Measurements from ENCODE around the gene NT5C3A. TPM values are rescaled to one million over a fixed set of nuclear protein-coding genes. Genes with fewer than 3 reads are reported as not detected.
"Not testable (repeated sequence)": the region's sequence is repeated elsewhere in the genome, so short reads cannot be mapped to it uniquely, and the experiment has no call there.

The NT5C3A gene
- total and polyA plus RNA-seq, 2 of the 8 experiments (the other 6 are each of a cell fraction or from before 2014, with no cell fraction given) = 7.5 to 22.7 TPM

GRCh38 chr7:32997956-32998355 is 64.6 kb downstream of the NT5C3A start:
- POLR2A ChIA-PET (ENCODE audit: partially characterized antibody); CTCF ChIA-PET (ENCODE audit: partially characterized antibody): not testable (repeated sequence)

GRCh38 chr7:32992750-32993149 is 69.8 kb downstream of the NT5C3A start:
- H3K27me3 ChIP-seq (replicated peaks in 1 of 4; ENCODE audit: control insufficient read depth in 3 of 4, extremely low read depth in 1 of 4, insufficient read depth in 3 of 4, low read length in 3 of 4); H3K4me2 ChIP-seq (ENCODE audit: insufficient read depth in 1 of 2, low read depth in 2 of 2, low read length in 2 of 2); H2BK5ac ChIP-seq (ENCODE audit: low read depth, low read length); CTCF ChIA-PET (ENCODE audit: partially characterized antibody); H3K27ac ChIP-seq (ENCODE audit: low read depth, low read length); H2BK12ac ChIP-seq (ENCODE audit: low read depth, low read length); H4K20me1 ChIP-seq (replicated peaks in 1 of 2; ENCODE audit: control insufficient read depth in 1 of 2, insufficient read depth in 2 of 2, low read length in 2 of 2); DNase-seq (ENCODE audit: low read depth in 1 of 2, low spot score in 2 of 2); H3K9ac ChIP-seq (replicated peaks in 1 of 4; ENCODE audit: extremely low read depth in 1 of 4, low read depth in 3 of 4, low read length in 3 of 4); H3K79me2 ChIP-seq (ENCODE audit: control insufficient read depth in 1 of 2, insufficient read depth in 2 of 2, low read length in 2 of 2); H3K56ac ChIP-seq (replicated peaks; ENCODE audit: insufficient read length, low read depth, low read length); H3K9me3 ChIP-seq (ENCODE audit: insufficient read depth in 2 of 2, low read depth in 1 of 2, low read length in 1 of 2); H3K36me3 ChIP-seq (ENCODE audit: control insufficient read depth in 2 of 4, insufficient read depth in 4 of 4, low read length in 3 of 4); POLR2A ChIA-PET (ENCODE audit: partially characterized antibody); H3K14ac ChIP-seq (ENCODE audit: insufficient read length); H3K18ac ChIP-seq (ENCODE audit: extremely low read depth, low read length); H4K91ac ChIP-seq (replicated peaks; ENCODE audit: insufficient read length, low read length); H3K23ac ChIP-seq (ENCODE audit: insufficient read length); H2BK15ac ChIP-seq (ENCODE audit: low read length); H2AFZ ChIP-seq (ENCODE audit: low read length); H3K79me1 ChIP-seq (ENCODE audit: low read depth, low read length); H2BK20ac ChIP-seq (ENCODE audit: low read length); H3K23me2 ChIP-seq (ENCODE audit: low read depth, low read length); H3K4ac ChIP-seq (replicated peaks; ENCODE audit: insufficient read length, low read depth, low read length); H4K5ac ChIP-seq (ENCODE audit: insufficient read length, low read depth, low read length); H2AK5ac ChIP-seq (ENCODE audit: low read depth, low read length); H2BK120ac ChIP-seq (replicated peaks; ENCODE audit: low read depth, low read length); H4K8ac ChIP-seq (ENCODE audit: extremely low read depth, insufficient read depth, low read length); FAIRE-seq; H3K4me1 ChIP-seq (replicated peaks in 1 of 4; ENCODE audit: control insufficient read depth in 3 of 4, insufficient read depth in 4 of 4, low read length in 3 of 4); H3K4me3 ChIP-seq (ENCODE audit: extremely low read depth in 1 of 4, insufficient read depth in 2 of 4, low read depth in 3 of 4, low read length in 4 of 4): not testable (repeated sequence)
- WGBS, 2 experiments (ENCODE audit: extremely low coverage in 1 of 2, insufficient coverage in 1 of 2, insufficient read length in 1 of 2, insufficient replicate concordance in 2 of 2, low coverage in 1 of 2, low lambda C conversion rate in 2 of 2, missing lambda C conversion rate in 1 of 2) = 94% methylated on average over 6 of the region's 6 CpGs; no CpG with 5 or more reads in 1 of the 2 experiments

More at GRCh38 chr7:32997956-32998355, 64.6 kb downstream of the NT5C3A start:
- H2BK12ac ChIP-seq (ENCODE audit: low read depth, low read length); H2BK5ac ChIP-seq (ENCODE audit: low read depth, low read length); H2BK20ac ChIP-seq (ENCODE audit: low read length); H3K56ac ChIP-seq (replicated peaks; ENCODE audit: insufficient read length, low read depth, low read length); H4K8ac ChIP-seq (ENCODE audit: extremely low read depth, insufficient read depth, low read length); H3K23ac ChIP-seq (ENCODE audit: insufficient read length); H3K4me1 ChIP-seq (replicated peaks in 1 of 4; ENCODE audit: control insufficient read depth in 3 of 4, insufficient read depth in 4 of 4, low read length in 3 of 4); H3K4ac ChIP-seq (replicated peaks; ENCODE audit: insufficient read length, low read depth, low read length); H3K79me1 ChIP-seq (ENCODE audit: low read depth, low read length); H3K36me3 ChIP-seq (ENCODE audit: control insufficient read depth in 2 of 4, insufficient read depth in 4 of 4, low read length in 3 of 4); H3K23me2 ChIP-seq (ENCODE audit: low read depth, low read length); H2BK120ac ChIP-seq (replicated peaks; ENCODE audit: low read depth, low read length); H4K91ac ChIP-seq (replicated peaks; ENCODE audit: insufficient read length, low read length); H2AFZ ChIP-seq (ENCODE audit: low read length); H4K20me1 ChIP-seq (replicated peaks in 1 of 2; ENCODE audit: control insufficient read depth in 1 of 2, insufficient read depth in 2 of 2, low read length in 2 of 2); H3K4me3 ChIP-seq (ENCODE audit: extremely low read depth in 1 of 4, insufficient read depth in 2 of 4, low read depth in 3 of 4, low read length in 4 of 4); H3K14ac ChIP-seq (ENCODE audit: insufficient read length); DNase-seq (ENCODE audit: low read depth in 1 of 2, low spot score in 2 of 2); H3K9ac ChIP-seq (replicated peaks in 1 of 4; ENCODE audit: extremely low read depth in 1 of 4, low read depth in 3 of 4, low read length in 3 of 4); H3K79me2 ChIP-seq (ENCODE audit: control insufficient read depth in 1 of 2, insufficient read depth in 2 of 2, low read length in 2 of 2); H3K18ac ChIP-seq (ENCODE audit: extremely low read depth, low read length); H3K9me3 ChIP-seq (ENCODE audit: insufficient read depth in 2 of 2, low read depth in 1 of 2, low read length in 1 of 2); H3K27me3 ChIP-seq (replicated peaks in 1 of 4; ENCODE audit: control insufficient read depth in 3 of 4, extremely low read depth in 1 of 4, insufficient read depth in 3 of 4, low read length in 3 of 4); H2BK15ac ChIP-seq (ENCODE audit: low read length); H2AK5ac ChIP-seq (ENCODE audit: low read depth, low read length); H3K27ac ChIP-seq (ENCODE audit: low read depth, low read length); H4K5ac ChIP-seq (ENCODE audit: insufficient read length, low read depth, low read length): not testable (repeated sequence)
- 80% methylated on average over 3 of the region's 4 CpGs; no CpG with 5 or more reads in 1 of the 2 experiments for WGBS, 2 experiments (ENCODE audit: extremely low coverage in 1 of 2, insufficient coverage in 1 of 2, insufficient read length in 1 of 2, insufficient replicate concordance in 2 of 2, low coverage in 1 of 2, low lambda C conversion rate in 2 of 2, missing lambda C conversion rate in 1 of 2)
- peak; percentile 58 for FAIRE-seq
- peak overlapping the region; percentile 19 to 42; a peak in 1 of 4 replicates for H3K4me2 ChIP-seq (ENCODE audit: insufficient read depth in 1 of 2, low read depth in 2 of 2, low read length in 2 of 2)

Data from H1 (cell line).